B cell (primary cell): ENCODE data around the gene SLC28A3. TPM values are rescaled to one million over a fixed set of nuclear protein-coding genes. Genes with fewer than 3 reads are reported as not detected.

ENCODE experiments used
- ATAC-seq: fragments of 200-7000 bp; cut with Tn5 transposase; one replicate; pipeline ENCODE4 v1.10.0; 2021; ENCODE audit warnings: low read depth, mild to moderate bottlenecking, moderate number of reproducible peaks, moderate library complexity
- CTCF ChIA-PET: fragments of 350-600 bp; sonication (Branson Sonifier 250); formaldehyde crosslinking; loops from one replicate; lab custom pipeline; 2021; ENCODE audit warnings: antibody characterized with exemption, inconsistent platforms; lab: Charles Lee
- POLR2A ChIA-PET: fragments of 350-600 bp; sonication (Branson Sonifier 250); formaldehyde crosslinking; loops from one replicate; lab custom pipeline; 2021; ENCODE audit warnings: antibody characterized with exemption; lab: Charles Lee
- DNase-seq: peaks from one replicate; pipeline ENCODE4 v3.0.0; 2013
- H2AFZ ChIP-seq: 2 replicates; pipeline ENCODE4 v1.6.1; 2012; ENCODE audit warnings: mild to moderate bottlenecking, low read depth, low read length; ENCODE audit not compliant: insufficient read depth, poor library complexity, severe bottlenecking
- H3K27ac ChIP-seq, 2 donors: 1 replicate in 1 of 2; 2 replicates in 1 of 2; pipeline ENCODE4 v1.5.1; 2012 to 2013; ENCODE audit warnings: low read length in 2 of 2, mild to moderate bottlenecking in 2 of 2, moderate library complexity in 1 of 2
- H3K27me3 ChIP-seq, 4 experiments: fragments of 200-600 bp in 1 of 4; sonication (generic) in 1 of 4; replicated peaks in 1 of 4; 1 replicate in 2 of 4; 2 replicates in 2 of 4; pipeline versions ENCODE4 v1.6.1 to v1.7.0; 2013 to 2016; ENCODE audit warnings: low read length in 3 of 4, mild to moderate bottlenecking in 2 of 4, mixed read lengths in 1 of 4, moderate library complexity in 1 of 4; ENCODE audit not compliant: insufficient read depth in 4 of 4, control insufficient read depth in 3 of 4; ENCODE audit errors: control extremely low read depth in 1 of 4
- H3K36me3 ChIP-seq, 2 experiments: replicated peaks in 1 of 2; 1 replicate in 1 of 2; 2 replicates in 1 of 2; pipeline versions ENCODE4 v1.6.1 to v1.7.1; 2013; ENCODE audit warnings: low read length in 1 of 2; ENCODE audit not compliant: insufficient read depth in 2 of 2, control insufficient read depth in 1 of 2; ENCODE audit errors: control extremely low read depth in 1 of 2, extremely low read depth in 1 of 2
- H3K4me1 ChIP-seq, 2 donors: fragments of 200-600 bp in 1 of 2; sonication (generic) in 1 of 2; 1 replicate in 1 of 2; 2 replicates in 1 of 2; pipeline versions ENCODE4 v1.5.1 to v1.6.1; 2013 to 2017; ENCODE audit warnings: low read length in 2 of 2; ENCODE audit not compliant: control insufficient read depth in 2 of 2, insufficient read depth in 2 of 2
- H3K4me2 ChIP-seq: replicated peaks from 2 replicates; pipeline ENCODE3; 2012; ENCODE audit warnings: mild to moderate bottlenecking, low read depth, low read length; ENCODE audit not compliant: poor library complexity, severe bottlenecking
- H3K4me3 ChIP-seq, 5 experiments: fragments of 200-600 bp in 1 of 5; sonication (generic) in 1 of 5; 1 replicate in 3 of 5; 2 replicates in 2 of 5; pipeline versions ENCODE4 v1.5.1 to v1.7.0; 2011 to 2016; ENCODE audit warnings: low read length in 4 of 5, mild to moderate bottlenecking in 4 of 5, low read depth in 2 of 5, control low read depth in 1 of 5, moderate library complexity in 1 of 5; ENCODE audit not compliant: insufficient read depth in 1 of 5; ENCODE audit errors: control extremely low read depth in 1 of 5, extremely low read depth in 1 of 5
- H3K79me2 ChIP-seq: fragments of 200-600 bp; sonication (generic); one replicate; pipeline ENCODE4 v1.6.0; 2016; ENCODE audit warnings: low read length; ENCODE audit not compliant: control insufficient read depth, insufficient read depth
- H3K9ac ChIP-seq: fragments of 200-600 bp; sonication (generic); 2 replicates; pipeline ENCODE4 v1.6.1; 2017; ENCODE audit warnings: mild to moderate bottlenecking, low read length, moderate library complexity
- H3K9me3 ChIP-seq, 3 donors: one replicate each; pipeline versions ENCODE4 v1.6.1 to v1.7.1; 2013; ENCODE audit warnings: low read length in 2 of 3; ENCODE audit not compliant: control insufficient read depth in 2 of 3, insufficient read depth in 1 of 3; ENCODE audit errors: control extremely low read depth in 1 of 3
- H4K20me1 ChIP-seq: 2 replicates; pipeline ENCODE4 v1.6.0; 2012; ENCODE audit warnings: mild to moderate bottlenecking, low read length; ENCODE audit not compliant: insufficient read depth, control insufficient read depth, poor library complexity, severe bottlenecking
- H3K27ac Mint-ChIP-seq: one replicate; pipeline ENCODE4 v1.8.0; 2021; ENCODE audit warnings: mixed read lengths
- H3K27me3 Mint-ChIP-seq: one replicate; pipeline ENCODE4 v1.8.0; 2021; ENCODE audit warnings: mixed read lengths
- H3K4me1 Mint-ChIP-seq: one replicate; pipeline ENCODE4 v1.8.0; 2021; ENCODE audit warnings: mixed read lengths
- H3K4me3 Mint-ChIP-seq: one replicate; pipeline ENCODE4 v1.8.0; 2021; ENCODE audit warnings: mixed read lengths
- H3K9me3 Mint-ChIP-seq: one replicate; pipeline ENCODE4 v1.8.0; 2022; ENCODE audit warnings: mixed read lengths; ENCODE audit not compliant: insufficient read depth
- EZH2 ChIP-seq: IDR thresholded peaks from 2 replicates; pipeline ENCODE4 v1.6.1; 2012; ENCODE audit warnings: borderline replicate concordance, low read depth, mild to moderate bottlenecking, moderate library complexity, low read length; ENCODE audit not compliant: insufficient read depth, poor library complexity, severe bottlenecking
- WGBS: methylation state at CpG from one replicate; pipeline ENCODE4 v1.1.5; 2013; ENCODE audit warnings: missing lambda C conversion rate; ENCODE audit not compliant: insufficient coverage; 5-methylcytosine and 5-hydroxymethylcytosine counted together
- intact Hi-C: fragments of 100-400 bp; cut with micrococcal nuclease; formaldehyde crosslinking; loops from one replicate; pipeline ENCODE4 v1.10.0; 2022
- polyA plus RNA-seq: library from polyadenylated mRNA; depleted of rRNA; stranded (reverse); fragments of >200 nt; gene quantifications from 2 replicates; pipeline ENCODE4 v1.2.3, GENCODE V29; 2012
- total RNA-seq, 2 donors: library from RNA; stranded (reverse); fragments of 120-200 nt in 1 of 2; gene quantifications; 1 replicate in 1 of 2; 2 replicates in 1 of 2; pipeline versions ENCODE4 v1.2.3 to v1.2.4, GENCODE V29; 2013 to 2022
- TF ChIP-seq, protein P1 (sequence below): fragments of 200-600 bp; IDR thresholded peaks from one replicate; pipeline ENCODE4 v1.8.0; 2022; ENCODE audit warnings: antibody characterized with exemption, mild to moderate bottlenecking

The SLC28A3 gene
- total and polyA plus RNA-seq, 2 donors (not counting 1 experiment from before 2014, with no cell fraction given): not detected

DNA sequence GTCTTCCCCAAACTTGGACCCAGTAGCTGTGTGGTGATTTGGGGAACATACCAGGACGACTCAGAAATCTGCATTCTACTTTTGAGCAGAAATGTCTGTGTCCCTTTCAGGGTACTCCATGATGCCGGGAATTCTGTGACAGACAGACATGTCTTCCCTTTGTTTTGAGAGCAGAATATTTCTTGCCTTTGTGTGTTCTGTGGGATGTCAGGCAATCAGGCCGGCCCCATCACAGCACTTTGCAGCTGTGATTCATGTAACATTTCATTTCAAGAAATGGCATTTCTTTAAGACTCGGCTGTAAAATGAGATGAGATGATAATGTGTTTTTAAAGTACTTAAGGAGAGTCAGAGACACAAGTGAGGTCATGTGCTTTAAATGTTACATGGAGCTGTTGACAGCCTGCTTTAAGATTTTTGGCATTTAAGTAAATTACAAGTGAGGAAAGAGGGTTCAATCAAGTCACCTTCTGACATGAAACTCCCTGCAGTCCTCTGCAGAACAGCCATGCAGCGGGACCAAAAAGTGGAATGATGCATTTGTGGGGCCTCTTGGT lies 98.7 kb downstream of the SLC28A3 start:
- POLR2A ChIA-PET: no interaction called here

DNA sequence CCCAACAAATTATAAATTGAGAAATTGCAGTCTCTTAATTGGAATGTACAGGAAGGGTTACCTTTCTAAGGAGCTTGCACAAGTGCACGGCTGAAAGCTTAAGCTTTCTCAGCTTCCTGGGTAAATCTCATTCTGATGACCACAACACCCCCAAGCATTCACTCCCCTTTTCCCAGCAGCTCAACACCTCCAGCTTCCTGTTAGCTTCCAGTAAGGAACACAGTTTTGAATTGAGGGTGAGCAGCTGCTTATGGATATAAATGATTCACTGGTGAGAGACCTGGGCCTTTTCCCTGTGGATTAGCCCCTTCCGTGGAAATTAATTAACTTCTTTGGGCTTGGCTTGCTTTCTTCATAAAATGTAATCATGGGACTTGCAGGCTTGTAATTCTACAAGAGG lies 101.2 kb downstream of the SLC28A3 start:
- WGBS: 86% methylated on average over 1 of the region's 2 CpGs
- H3K9me3 Mint-ChIP-seq: peaks cover 6% of the 10 kb centered on the region
- peaks cover 0 to 3% (median 0%) of the 10 kb centered on the region in 3 donors for H3K9me3 ChIP-seq
- H3K27me3 ChIP-seq: peaks cover 0 to 4% (median 1%) of the 10 kb centered on the region in 4 experiments
- TF ChIP-seq, protein P1, sequence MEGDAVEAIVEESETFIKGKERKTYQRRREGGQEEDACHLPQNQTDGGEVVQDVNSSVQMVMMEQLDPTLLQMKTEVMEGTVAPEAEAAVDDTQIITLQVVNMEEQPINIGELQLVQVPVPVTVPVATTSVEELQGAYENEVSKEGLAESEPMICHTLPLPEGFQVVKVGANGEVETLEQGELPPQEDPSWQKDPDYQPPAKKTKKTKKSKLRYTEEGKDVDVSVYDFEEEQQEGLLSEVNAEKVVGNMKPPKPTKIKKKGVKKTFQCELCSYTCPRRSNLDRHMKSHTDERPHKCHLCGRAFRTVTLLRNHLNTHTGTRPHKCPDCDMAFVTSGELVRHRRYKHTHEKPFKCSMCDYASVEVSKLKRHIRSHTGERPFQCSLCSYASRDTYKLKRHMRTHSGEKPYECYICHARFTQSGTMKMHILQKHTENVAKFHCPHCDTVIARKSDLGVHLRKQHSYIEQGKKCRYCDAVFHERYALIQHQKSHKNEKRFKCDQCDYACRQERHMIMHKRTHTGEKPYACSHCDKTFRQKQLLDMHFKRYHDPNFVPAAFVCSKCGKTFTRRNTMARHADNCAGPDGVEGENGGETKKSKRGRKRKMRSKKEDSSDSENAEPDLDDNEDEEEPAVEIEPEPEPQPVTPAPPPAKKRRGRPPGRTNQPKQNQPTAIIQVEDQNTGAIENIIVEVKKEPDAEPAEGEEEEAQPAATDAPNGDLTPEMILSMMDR: no peak
- no peak for TF ChIP-seq EZH2
- no peak overlapping the region for H3K4me3 ChIP-seq
- no peak overlapping the region for H3K27ac ChIP-seq
- peaks cover 27% of the 10 kb centered on the region for H3K27me3 Mint-ChIP-seq
- H3K4me1 ChIP-seq: no peaks in the 10 kb centered on the region
- ATAC-seq (no peak), DNase-seq (no peak)
- no peak overlapping the region for H3K9ac ChIP-seq
- POLR2A ChIA-PET: no interaction called here
- H3K27ac Mint-ChIP-seq: no peak overlapping the region
- no peaks in the 10 kb centered on the region for H3K79me2 ChIP-seq
- intact Hi-C loops: no loop called here
- CTCF ChIA-PET: no interaction called here
- no peaks in the 10 kb centered on the region for H3K36me3 ChIP-seq
- H3K4me3 Mint-ChIP-seq: no peak overlapping the region
- H3K4me1 Mint-ChIP-seq: no peaks in the 10 kb centered on the region
- no peak overlapping the region for H2AFZ ChIP-seq
- no peaks in the 10 kb centered on the region for H4K20me1 ChIP-seq
- H3K4me2 ChIP-seq: no peak overlapping the region

More for the DNA sequence above, 98.7 kb downstream of the SLC28A3 start:
- ATAC-seq (no peak), DNase-seq (no peak)
- H3K27me3 Mint-ChIP-seq: peaks cover 24% of the 10 kb centered on the region
- Histone ChIP-seq H3K79me2 (no peaks in the 10 kb centered on the region), H3K36me3 (no peaks in the 10 kb centered on the region), H3K4me3 (no peak overlapping the region), H3K4me2 (no peak overlapping the region), H3K4me1 (no peaks in the 10 kb centered on the region), H3K27me3 (peaks cover 0 to 6% (median 1%) of the 10 kb centered on the region in 4 experiments), H2AFZ (no peak overlapping the region), H3K27ac (no peak overlapping the region), H3K9me3 (no peaks in the 10 kb centered on the region), H3K9ac (no peak overlapping the region), H4K20me1 (no peaks in the 10 kb centered on the region)
- H3K27ac Mint-ChIP-seq: no peak overlapping the region
- TF ChIP-seq, protein P1: no peak
- TF ChIP-seq EZH2: no peak
- peaks cover 3% of the 10 kb centered on the region for H3K9me3 Mint-ChIP-seq
- H3K4me1 Mint-ChIP-seq: no peaks in the 10 kb centered on the region
- CTCF ChIA-PET: no interaction called here
- intact Hi-C loops: no loop called here
- WGBS: 93% methylated on average over 5 of the region's 5 CpGs
- H3K4me3 Mint-ChIP-seq: no peak overlapping the region
